Upper lobe of left lung (tissue), 6 donors: ENCODE results near the gene ZNF608. TPM values are rescaled to one million over a fixed set of nuclear protein-coding genes. Genes with fewer than 3 reads are reported as not detected.

Source experiments
- ATAC-seq, 2 donors: fragments of 200-7000 bp; cut with Tn5 transposase; one replicate each; pipeline ENCODE4 v1.9.1; 2022; ENCODE audit warnings: mild to moderate bottlenecking in 2 of 2, moderate library complexity in 2 of 2; ENCODE audit not compliant: low FRiP score in 2 of 2
- DNase-seq, 2 donors: peaks; one replicate each; pipeline ENCODE4 v3.0.0-alpha.2; 2019 to 2020
- H3K27ac ChIP-seq, 4 donors: fragments of 200-600 bp; sonication (generic); one replicate each; pipeline ENCODE4 v1.5.1; 2016 to 2019
- H3K27me3 ChIP-seq, 4 donors: fragments of 200-600 bp; sonication (generic); one replicate each; pipeline ENCODE4 v1.5.1; 2017 to 2019
- H3K36me3 ChIP-seq, 4 donors: fragments of 200-600 bp; sonication (generic); one replicate each; pipeline ENCODE4 v1.5.1; 2016 to 2019
- H3K4me1 ChIP-seq, 4 donors: fragments of 200-600 bp; sonication (generic); one replicate each; pipeline ENCODE4 v1.5.1; 2018 to 2019
- H3K4me3 ChIP-seq, 4 donors: fragments of 200-600 bp; sonication (generic); one replicate each; pipeline ENCODE4 v1.5.1; 2017 to 2019; ENCODE audit warnings: mild to moderate bottlenecking in 2 of 4, moderate library complexity in 1 of 4
- H3K9me3 ChIP-seq, 4 donors: fragments of 200-600 bp; sonication (generic); one replicate each; pipeline ENCODE4 v1.5.1; 2018 to 2019
- EP300 ChIP-seq, 4 donors: sonication (generic); formaldehyde crosslinking; IDR thresholded peaks; one replicate each; pipeline ENCODE4 v1.5.1; 2017; ENCODE audit warnings: antibody characterized with exemption in 4 of 4, control low read depth in 2 of 4
- POLR2A ChIP-seq, 4 donors: fragments of 450-650 bp; IDR thresholded peaks; one replicate each; pipeline ENCODE4 v1.5.1; 2016 to 2017; ENCODE audit warnings: antibody characterized with exemption in 4 of 4, mild to moderate bottlenecking in 2 of 4
- POLR2AphosphoS5 ChIP-seq, 2 donors: sonication (generic); formaldehyde crosslinking; IDR thresholded peaks; one replicate each; pipeline ENCODE4 v1.5.1; 2017; ENCODE audit warnings: antibody characterized with exemption in 2 of 2
- WGBS, 2 donors: methylation state at CpG; one replicate each; pipeline ENCODE4 v1.1.5; 2017 to 2018; 5-methylcytosine and 5-hydroxymethylcytosine counted together
- total RNA-seq, 6 donors: library from RNA; depleted of rRNA in 4 of 6; stranded (reverse); fragments of >200 nt in 4 of 6; gene quantifications; one replicate each; pipeline versions ENCODE4 v1.1.0 to v1.2.1, GENCODE V29; 2016 to 2021
- TF ChIP-seq, protein P1 (sequence below), 6 experiments: fragments of 450-650 bp in 4 of 6; fragments of 200-600 bp in 2 of 6; sonication (generic) in 2 of 6; IDR thresholded peaks; one replicate each; pipeline ENCODE4 v1.5.1; 2016 to 2019; ENCODE audit warnings: antibody characterized with exemption in 6 of 6
- donor health status: DM: no; HTN: no; CAD: no; lungs with moderate emphysema.
- donor health status: DM: no; HTN: yes; CAD: no; lungs with severe emphysema.

Gene ZNF608
- total RNA-seq, 6 donors from 2014 or later: 21.8 to 54.9 (median 41.7) TPM

GRCh38 chr5:124735169-124735858 is 11.1 kb downstream of the ZNF608 start:
- Histone ChIP-seq H3K27me3 (no peaks in the 10 kb centered on the region), H3K9me3 (no peaks in the 10 kb centered on the region), H3K4me3 (peak overlapping the region in 3 of 4 donors; percentile 24 to 37 (median 30)), H3K27ac (peak overlapping the region in 3 of 4 donors; percentile 23 to 79 (median 74)), H3K36me3 (no peaks in the 10 kb centered on the region), H3K4me1 (peaks cover 32 to 72% (median 54%) of the 10 kb centered on the region in 4 donors)
- TF ChIP-seq POLR2A (IDR thresholded peaks at IDR 0.05): no peak
- TF ChIP-seq EP300 (IDR thresholded peaks at IDR 0.05): no peak
- TF ChIP-seq POLR2AphosphoS5 (IDR thresholded peaks at IDR 0.05): no peak
- TF ChIP-seq, protein P1, sequence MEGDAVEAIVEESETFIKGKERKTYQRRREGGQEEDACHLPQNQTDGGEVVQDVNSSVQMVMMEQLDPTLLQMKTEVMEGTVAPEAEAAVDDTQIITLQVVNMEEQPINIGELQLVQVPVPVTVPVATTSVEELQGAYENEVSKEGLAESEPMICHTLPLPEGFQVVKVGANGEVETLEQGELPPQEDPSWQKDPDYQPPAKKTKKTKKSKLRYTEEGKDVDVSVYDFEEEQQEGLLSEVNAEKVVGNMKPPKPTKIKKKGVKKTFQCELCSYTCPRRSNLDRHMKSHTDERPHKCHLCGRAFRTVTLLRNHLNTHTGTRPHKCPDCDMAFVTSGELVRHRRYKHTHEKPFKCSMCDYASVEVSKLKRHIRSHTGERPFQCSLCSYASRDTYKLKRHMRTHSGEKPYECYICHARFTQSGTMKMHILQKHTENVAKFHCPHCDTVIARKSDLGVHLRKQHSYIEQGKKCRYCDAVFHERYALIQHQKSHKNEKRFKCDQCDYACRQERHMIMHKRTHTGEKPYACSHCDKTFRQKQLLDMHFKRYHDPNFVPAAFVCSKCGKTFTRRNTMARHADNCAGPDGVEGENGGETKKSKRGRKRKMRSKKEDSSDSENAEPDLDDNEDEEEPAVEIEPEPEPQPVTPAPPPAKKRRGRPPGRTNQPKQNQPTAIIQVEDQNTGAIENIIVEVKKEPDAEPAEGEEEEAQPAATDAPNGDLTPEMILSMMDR (IDR thresholded peaks at IDR 0.05): no peak
- DNase-seq (peak in 1 of 2 donors; percentile 76), ATAC-seq (peak in 1 of 2 donors; percentile 55)
- 24 to 37% methylated on average over 23 to 24 of the region's 24 CpGs for WGBS, 2 donors

DNA sequence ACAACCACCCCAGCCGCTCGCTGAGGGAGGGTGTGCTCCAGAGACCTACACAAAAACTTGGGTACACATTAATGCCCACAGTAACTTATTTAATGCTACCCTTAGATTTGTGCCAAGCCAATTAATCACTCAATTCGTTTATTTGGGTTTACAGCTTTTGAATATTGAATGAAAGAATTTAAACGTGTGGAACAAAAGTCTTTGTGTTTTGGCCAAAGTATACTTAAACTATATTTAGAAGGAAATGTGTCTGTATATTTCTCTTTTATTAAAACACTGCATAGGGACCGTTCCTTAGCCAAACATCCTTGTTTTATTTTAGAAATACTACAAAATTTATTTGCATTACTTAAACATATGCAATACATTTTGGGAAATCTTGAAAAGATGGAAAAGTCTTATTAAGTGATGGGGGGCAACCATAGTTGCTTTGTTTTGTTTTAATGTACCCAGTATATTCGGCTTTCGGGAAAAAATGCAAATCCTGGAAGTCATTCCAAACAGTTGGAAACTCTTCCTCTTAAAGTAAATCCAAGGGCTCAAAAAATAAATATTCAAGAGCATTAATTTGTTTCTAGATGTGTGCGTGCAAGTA is 11.8 kb downstream of the ZNF608 start:
- WGBS, 2 donors: 54 to 55% methylated on average over 8 of the region's 8 CpGs
- DNase-seq: no peak
- peak overlapping the region in 3 of 4 donors; percentile 24 to 37 (median 30) for H3K4me3 ChIP-seq
- no peaks in the 10 kb centered on the region for H3K9me3 ChIP-seq
- no peaks in the 10 kb centered on the region for H3K36me3 ChIP-seq
- peaks cover 38 to 75% (median 52%) of the 10 kb centered on the region in 4 donors for H3K4me1 ChIP-seq
- TF ChIP-seq POLR2A (IDR thresholded peaks at IDR 0.05): no peak
- TF ChIP-seq, protein P1 (IDR thresholded peaks at IDR 0.05): no peak
- no peak for TF ChIP-seq EP300 (IDR thresholded peaks at IDR 0.05)
- no peak for TF ChIP-seq POLR2AphosphoS5 (IDR thresholded peaks at IDR 0.05)
- no peak for ATAC-seq
- peak overlapping the region in 2 of 4 donors; percentile 74 to 79 for H3K27ac ChIP-seq
- no peaks in the 10 kb centered on the region for H3K27me3 ChIP-seq

GRCh38 chr5:124733329-124733650 is 13.1 kb downstream of the ZNF608 start:
- Histone ChIP-seq H3K9me3 (no peaks in the 10 kb centered on the region), H3K36me3 (no peaks in the 10 kb centered on the region), H3K27ac (no peak overlapping the region), H3K4me3 (no peak overlapping the region), H3K4me1 (peaks cover 35 to 74% (median 43%) of the 10 kb centered on the region in 4 donors), H3K27me3 (no peaks in the 10 kb centered on the region)
- ATAC-seq: no peak
- 43 to 91% methylated on average over 1 of the region's 1 CpG for WGBS, 2 donors
- TF ChIP-seq POLR2A (IDR thresholded peaks at IDR 0.05) (no peak), EP300 (IDR thresholded peaks at IDR 0.05) (no peak), POLR2AphosphoS5 (IDR thresholded peaks at IDR 0.05) (no peak)
- TF ChIP-seq, protein P1 (IDR thresholded peaks at IDR 0.05): no peak
- DNase-seq: no peak

- H3K4me3 ChIP-seq: no peak overlapping the region
- no peak for DNase-seq
- H3K36me3 ChIP-seq: no peaks in the 10 kb centered on the region
- no peak overlapping the region for H3K27ac ChIP-seq
- no peaks in the 10 kb centered on the region for H3K9me3 ChIP-seq
- no peaks in the 10 kb centered on the region for H3K27me3 ChIP-seq
- TF ChIP-seq EP300 (IDR thresholded peaks at IDR 0.05) (no peak), POLR2AphosphoS5 (IDR thresholded peaks at IDR 0.05) (no peak), POLR2A (IDR thresholded peaks at IDR 0.05) (no peak)
- TF ChIP-seq, protein P1 (IDR thresholded peaks at IDR 0.05): no peak
- peaks cover 29 to 68% (median 39%) of the 10 kb centered on the region in 4 donors for H3K4me1 ChIP-seq
- ATAC-seq: no peak
- 85 to 91% methylated on average over 3 of the region's 3 CpGs for WGBS, 2 donors
Observed at GRCh38 chr5:124732428-124733328, 13.8 kb downstream of the ZNF608 start.
